GM12873 (cell line): ENCODE results near the gene HOXA6.

Experiments used
- CTCF ChIP-seq: IDR thresholded peaks from 2 replicates; pipeline ENCODE4 v1.5.1; 2012; ENCODE audit warnings: low read depth, mild to moderate bottlenecking, moderate library complexity, low read length, control low read depth; ENCODE audit not compliant: insufficient read depth; ENCODE audit errors: missing control alignments

Gene HOXA6

GRCh38 chr7:27114881-27115220 is 32.7 kb downstream of the HOXA6 start:
- no peak for TF ChIP-seq CTCF

- no peak for TF ChIP-seq CTCF
Measured at GRCh38 chr7:27113991-27114769, 33.4 kb downstream of the HOXA6 start.

GRCh38 chr7:27112955-27113949 is 34.3 kb downstream of the HOXA6 start:
- no peak for TF ChIP-seq CTCF

GRCh38 chr7:27112361-27112760 is 35.2 kb downstream of the HOXA6 start:
- TF ChIP-seq CTCF: no peak

GRCh38 chr7:27111751-27112277 is 35.8 kb downstream of the HOXA6 start:
- TF ChIP-seq CTCF: no peak

GRCh38 chr7:27111042-27111750 is 36.4 kb downstream of the HOXA6 start:
- no peak for TF ChIP-seq CTCF
